Measurements from ENCODE around the gene OR52E2.

GRCh38 chr11:5088556-5088955 lies 29.1 kb upstream of the OR52E2 start:
- TF ChIP-seq, protein P1, sequence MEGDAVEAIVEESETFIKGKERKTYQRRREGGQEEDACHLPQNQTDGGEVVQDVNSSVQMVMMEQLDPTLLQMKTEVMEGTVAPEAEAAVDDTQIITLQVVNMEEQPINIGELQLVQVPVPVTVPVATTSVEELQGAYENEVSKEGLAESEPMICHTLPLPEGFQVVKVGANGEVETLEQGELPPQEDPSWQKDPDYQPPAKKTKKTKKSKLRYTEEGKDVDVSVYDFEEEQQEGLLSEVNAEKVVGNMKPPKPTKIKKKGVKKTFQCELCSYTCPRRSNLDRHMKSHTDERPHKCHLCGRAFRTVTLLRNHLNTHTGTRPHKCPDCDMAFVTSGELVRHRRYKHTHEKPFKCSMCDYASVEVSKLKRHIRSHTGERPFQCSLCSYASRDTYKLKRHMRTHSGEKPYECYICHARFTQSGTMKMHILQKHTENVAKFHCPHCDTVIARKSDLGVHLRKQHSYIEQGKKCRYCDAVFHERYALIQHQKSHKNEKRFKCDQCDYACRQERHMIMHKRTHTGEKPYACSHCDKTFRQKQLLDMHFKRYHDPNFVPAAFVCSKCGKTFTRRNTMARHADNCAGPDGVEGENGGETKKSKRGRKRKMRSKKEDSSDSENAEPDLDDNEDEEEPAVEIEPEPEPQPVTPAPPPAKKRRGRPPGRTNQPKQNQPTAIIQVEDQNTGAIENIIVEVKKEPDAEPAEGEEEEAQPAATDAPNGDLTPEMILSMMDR (IDR thresholded peaks at IDR 0.05; ENCODE audit: low read length), result no peak
- TF ChIP-seq EZH2 (IDR thresholded peaks at IDR 0.05; ENCODE audit: borderline replicate concordance, low read length), result no peak
